GM12874 (cell line): ENCODE measurements around the gene PPP1R2.

Experiments
- TF ChIP-seq, protein P1 (sequence below): IDR thresholded peaks from 2 replicates; pipeline ENCODE4 v1.5.1; 2011; ENCODE audit warnings: low read depth, mild to moderate bottlenecking, control low read depth, low read length, moderate library complexity; ENCODE audit not compliant: insufficient read depth

PPP1R2 gene

DNA sequence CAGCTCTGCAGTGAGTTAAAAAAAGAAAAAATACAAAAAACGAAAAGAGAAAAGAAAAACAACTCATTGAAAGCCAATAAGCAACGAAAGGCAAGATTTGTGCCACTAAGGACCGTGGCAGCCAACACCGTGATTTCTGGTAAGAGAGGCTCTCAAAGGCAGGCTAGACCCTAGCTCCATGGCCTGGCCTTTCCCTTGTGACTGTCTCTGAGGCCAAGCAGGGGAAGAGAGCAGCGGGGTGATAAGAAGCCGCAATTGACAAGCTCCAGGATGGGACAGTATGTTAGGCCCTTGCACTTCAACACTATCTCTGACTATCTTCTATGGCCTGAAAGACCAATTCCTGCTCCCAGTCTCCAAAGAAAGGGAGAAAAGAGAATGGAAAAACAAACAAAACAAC lies 28.2 kb upstream of the PPP1R2 start:
- TF ChIP-seq, protein P1, sequence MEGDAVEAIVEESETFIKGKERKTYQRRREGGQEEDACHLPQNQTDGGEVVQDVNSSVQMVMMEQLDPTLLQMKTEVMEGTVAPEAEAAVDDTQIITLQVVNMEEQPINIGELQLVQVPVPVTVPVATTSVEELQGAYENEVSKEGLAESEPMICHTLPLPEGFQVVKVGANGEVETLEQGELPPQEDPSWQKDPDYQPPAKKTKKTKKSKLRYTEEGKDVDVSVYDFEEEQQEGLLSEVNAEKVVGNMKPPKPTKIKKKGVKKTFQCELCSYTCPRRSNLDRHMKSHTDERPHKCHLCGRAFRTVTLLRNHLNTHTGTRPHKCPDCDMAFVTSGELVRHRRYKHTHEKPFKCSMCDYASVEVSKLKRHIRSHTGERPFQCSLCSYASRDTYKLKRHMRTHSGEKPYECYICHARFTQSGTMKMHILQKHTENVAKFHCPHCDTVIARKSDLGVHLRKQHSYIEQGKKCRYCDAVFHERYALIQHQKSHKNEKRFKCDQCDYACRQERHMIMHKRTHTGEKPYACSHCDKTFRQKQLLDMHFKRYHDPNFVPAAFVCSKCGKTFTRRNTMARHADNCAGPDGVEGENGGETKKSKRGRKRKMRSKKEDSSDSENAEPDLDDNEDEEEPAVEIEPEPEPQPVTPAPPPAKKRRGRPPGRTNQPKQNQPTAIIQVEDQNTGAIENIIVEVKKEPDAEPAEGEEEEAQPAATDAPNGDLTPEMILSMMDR, result no peak

DNA sequence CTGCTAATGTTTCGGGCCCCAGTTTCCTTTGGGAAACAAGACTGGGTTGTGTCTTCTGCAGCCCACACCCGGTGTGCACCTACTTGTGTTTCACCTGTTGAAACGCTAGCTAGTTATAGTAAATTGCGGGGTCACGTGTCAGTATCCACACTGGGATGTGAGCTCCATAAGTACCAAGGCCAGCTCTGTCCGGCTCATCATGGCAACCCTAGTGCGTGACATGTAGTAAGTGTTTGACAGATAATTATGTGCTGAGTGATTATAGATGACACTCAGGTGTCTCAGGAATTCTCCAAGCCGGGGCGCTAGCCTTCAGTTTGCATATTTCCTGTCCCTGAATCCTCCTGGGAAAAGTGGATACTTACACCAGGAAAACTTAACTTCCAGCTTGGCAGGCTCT lies 27.8 kb upstream of the PPP1R2 start:
- TF ChIP-seq, protein P1, result no peak

DNA sequence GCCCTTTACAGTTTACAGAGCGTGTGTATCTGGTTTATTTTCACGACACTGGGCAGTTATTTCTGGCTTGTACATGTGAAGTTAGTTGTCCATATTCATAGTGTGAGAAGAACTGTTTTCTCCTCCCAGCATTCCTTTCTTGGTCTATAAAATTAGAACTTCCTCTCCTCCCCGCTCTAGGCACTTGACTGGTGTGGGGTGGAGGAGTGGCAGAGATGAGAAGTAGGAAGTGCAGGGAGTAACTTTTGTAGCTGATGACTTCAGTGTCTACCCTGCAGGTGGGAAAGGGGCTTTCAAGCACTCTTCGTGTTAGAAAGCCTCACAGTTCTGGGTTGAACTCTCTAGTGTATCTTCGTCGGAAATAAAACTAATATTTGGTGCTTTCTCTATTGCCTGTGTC lies 27.2 kb upstream of the PPP1R2 start:
- TF ChIP-seq, protein P1, result no peak

DNA sequence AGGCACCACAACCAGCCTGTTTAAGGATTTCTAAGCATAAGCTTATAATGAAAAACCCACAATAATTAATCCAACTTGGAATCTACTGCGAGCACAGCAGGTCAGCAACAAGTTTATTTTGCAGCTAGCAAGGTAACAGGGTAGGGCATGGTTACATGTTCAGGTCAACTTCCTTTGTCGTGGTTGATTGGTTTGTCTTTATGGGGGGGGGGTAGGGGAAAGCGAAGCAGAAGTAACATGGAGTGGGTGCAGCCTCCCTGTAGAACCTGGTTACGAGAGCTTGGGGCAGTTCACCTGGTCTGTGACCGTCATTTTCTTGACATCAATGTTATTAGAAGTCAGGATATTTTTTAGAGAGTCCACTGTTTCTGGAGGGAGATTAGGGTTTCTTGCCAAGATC lies 25.5 kb upstream of the PPP1R2 start:
- TF ChIP-seq, protein P1, result no peak

DNA sequence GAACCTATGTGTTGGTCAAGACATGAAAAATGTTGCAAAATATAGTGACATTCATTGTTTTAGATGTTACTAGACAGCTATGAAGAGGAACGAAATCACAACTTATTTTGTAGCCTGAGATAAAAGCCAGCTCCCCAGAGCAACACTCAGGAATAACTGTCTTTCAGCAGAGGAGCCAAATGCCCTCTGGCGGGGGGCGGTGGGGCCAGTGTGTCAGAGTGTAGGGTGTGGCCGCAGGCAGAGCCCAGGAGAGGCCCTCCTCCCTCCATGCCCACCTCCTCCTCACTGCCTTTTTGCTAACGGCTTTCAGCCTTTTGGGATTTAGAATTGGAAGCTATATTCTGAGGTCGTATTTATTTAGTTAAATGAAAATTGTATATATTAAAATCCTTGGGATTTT lies 23.7 kb upstream of the PPP1R2 start:
- TF ChIP-seq, protein P1, result no peak

DNA sequence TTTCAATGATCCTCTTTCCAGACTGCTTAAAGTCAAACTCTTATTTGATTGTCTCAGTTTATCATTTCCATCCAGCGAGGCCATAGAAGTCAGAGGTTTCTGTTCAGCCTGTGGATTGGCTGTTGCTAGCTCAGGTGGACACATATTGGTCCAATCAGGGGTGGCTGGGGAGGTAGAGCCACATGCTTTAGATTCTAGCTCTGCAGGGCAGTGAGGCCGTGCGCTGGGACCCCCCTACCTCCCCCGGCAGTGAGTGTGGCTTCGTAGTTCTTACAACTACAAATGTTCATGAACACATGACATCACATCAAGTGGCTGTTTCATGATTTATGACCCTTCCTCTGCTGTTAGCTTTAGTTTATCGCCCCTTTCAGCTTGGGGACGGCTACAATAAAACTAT lies 22.6 kb upstream of the PPP1R2 start:
- TF ChIP-seq, protein P1, result no peak

DNA sequence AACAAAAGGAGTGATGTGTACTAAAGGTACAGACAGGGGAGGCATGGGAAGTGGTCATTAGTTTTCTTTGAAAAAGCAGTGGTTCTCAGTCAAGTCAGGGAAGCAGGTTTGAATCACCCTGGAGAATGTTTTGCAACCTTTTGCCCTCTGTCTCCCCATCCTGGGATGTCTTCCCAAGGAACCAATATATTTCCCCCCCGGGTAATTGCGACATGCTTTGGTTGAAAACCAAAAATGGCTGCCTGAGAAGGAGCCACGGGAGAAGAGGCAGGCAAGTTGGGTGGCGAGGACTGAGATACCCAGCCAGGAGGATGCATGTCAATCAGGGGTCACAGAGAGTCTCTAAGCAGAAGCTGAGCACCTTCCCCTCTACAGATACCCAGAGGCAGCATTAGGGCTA lies 20.2 kb upstream of the PPP1R2 start:
- TF ChIP-seq, protein P1, result no peak

DNA sequence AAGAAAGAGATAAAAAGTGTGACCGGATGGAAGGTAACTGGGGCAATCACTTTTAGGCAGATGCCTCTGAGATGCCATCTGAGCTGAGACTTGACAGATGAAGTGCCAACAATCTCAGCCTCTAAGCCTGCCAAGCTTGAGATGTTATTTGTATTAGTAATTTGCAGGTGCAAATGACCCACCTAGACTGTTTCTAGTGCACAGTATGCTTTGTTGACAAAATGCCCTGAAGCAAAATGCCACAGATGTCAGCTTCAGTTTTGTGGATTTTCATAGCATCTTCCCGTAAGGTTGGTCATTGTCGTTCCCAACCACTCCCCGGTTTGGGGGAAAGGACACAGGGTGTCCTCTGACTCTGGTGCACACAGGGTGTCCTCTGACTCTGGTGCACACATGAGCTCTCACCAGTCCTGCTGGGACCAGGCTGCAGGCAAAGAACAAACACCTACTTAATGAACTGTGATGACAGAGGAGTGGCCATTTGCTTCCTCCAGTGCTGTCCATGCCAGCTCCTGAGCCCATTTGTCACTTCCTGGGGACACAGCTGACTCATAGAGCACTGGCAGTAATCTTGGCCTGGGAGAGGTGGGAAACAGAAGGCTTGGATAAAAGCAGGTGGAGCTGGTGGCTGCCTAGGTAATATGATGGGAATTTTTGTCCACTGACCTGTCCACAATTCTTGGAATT lies 16.7 kb upstream of the PPP1R2 start:
- TF ChIP-seq, protein P1, result no peak
